Smooth muscle cell (in vitro differentiated cells): ENCODE data around the gene WNT3A. TPM values are rescaled to one million over a fixed set of nuclear protein-coding genes. Genes with fewer than 3 reads are reported as not detected.

Experiments
- DNase-seq: peaks from one replicate; lab custom pipeline; 2025; ENCODE audit not compliant: unreplicated experiment; lab: John Stamatoyannopoulos, UW
- H2AFZ ChIP-seq: fragments of 200-600 bp; sonication (generic); 2 replicates; pipeline ENCODE4 v1.6.0; 2016; ENCODE audit warnings: antibody characterized with exemption, low read depth, mild to moderate bottlenecking
- H3F3A ChIP-seq: fragments of 200-600 bp; sonication (generic); 2 replicates; pipeline ENCODE4 v1.6.0; 2017; ENCODE audit warnings: antibody characterized with exemption, low read depth
- H3K27ac ChIP-seq: fragments of 200-600 bp; sonication (generic); 2 replicates; pipeline ENCODE4 v1.5.1; 2016; ENCODE audit warnings: low read depth, mild to moderate bottlenecking
- H3K27me3 ChIP-seq: fragments of 200-600 bp; sonication (generic); 2 replicates; pipeline ENCODE4 v1.6.1; 2016; ENCODE audit warnings: low read depth, mild to moderate bottlenecking
- H3K36me3 ChIP-seq: fragments of 200-600 bp; sonication (generic); 2 replicates; pipeline ENCODE4 v1.5.1; 2016; ENCODE audit warnings: low read depth
- H3K4me1 ChIP-seq: fragments of 200-600 bp; sonication (generic); 2 replicates; pipeline ENCODE4 v1.5.1; 2016; ENCODE audit warnings: low read depth
- H3K4me2 ChIP-seq: fragments of 200-600 bp; sonication (generic); 2 replicates; pipeline ENCODE4 v1.6.0; 2016; ENCODE audit warnings: mild to moderate bottlenecking
- H3K4me3 ChIP-seq: fragments of 200-600 bp; sonication (generic); 2 replicates; pipeline ENCODE4 v1.5.1; 2016; ENCODE audit warnings: mild to moderate bottlenecking
- H3K79me2 ChIP-seq: fragments of 200-600 bp; sonication (generic); 2 replicates; pipeline ENCODE4 v1.6.0; 2016; ENCODE audit warnings: low read depth, mild to moderate bottlenecking
- H3K9ac ChIP-seq: fragments of 200-600 bp; sonication (generic); 2 replicates; pipeline ENCODE4 v1.6.0; 2016; ENCODE audit warnings: low read depth
- H3K9me3 ChIP-seq: fragments of 200-600 bp; sonication (generic); replicated peaks from 2 replicates; pipeline ENCODE4 v1.5.1; 2016; ENCODE audit warnings: low read depth
- H4K20me1 ChIP-seq: fragments of 200-600 bp; sonication (generic); 2 replicates; pipeline ENCODE4 v1.6.0; 2016; ENCODE audit warnings: low read depth
- CTCF ChIP-seq: fragments of 200-600 bp; sonication (generic); IDR thresholded peaks from 2 replicates; pipeline ENCODE4 v1.5.1; 2017; ENCODE audit warnings: borderline replicate concordance, mild to moderate bottlenecking, antibody characterized with exemption; ENCODE audit not compliant: insufficient read depth, poor library complexity, severe bottlenecking
- WGBS: methylation state at CpG from one replicate; pipeline ENCODE4 v1.1.7; 2016; ENCODE audit warnings: low lambda C conversion rate; 5-methylcytosine and 5-hydroxymethylcytosine counted together
- polyA plus RNA-seq: library from polyadenylated mRNA; unstranded; fragments of >200 nt; fragmentation: Nextera tagmentation; extraction: Ambion mirVana; gene quantifications from 2 replicates; pipeline ENCODE4 v1.2.1, GENCODE V29; 2016
- total RNA-seq: library from RNA; depleted of rRNA; stranded (reverse); fragments of >200 nt; gene quantifications from 2 replicates; pipeline ENCODE4 v1.2.3, GENCODE V29; 2014

Gene WNT3A
- total and polyA plus RNA-seq, 2 experiments from 2014 or later: 0.13 TPM; not detected in 1

GRCh38 chr1:228023294-228023639 is 16.5 kb downstream of the WNT3A start:
- no peak overlapping the region for H3K9ac ChIP-seq
- H2AFZ ChIP-seq: no peak overlapping the region
- H3K79me2 ChIP-seq: no peaks in the 10 kb centered on the region
- DNase-seq: no peak
- H3K4me1 ChIP-seq: no peaks in the 10 kb centered on the region
- no peaks in the 10 kb centered on the region for H3F3A ChIP-seq
- H3K4me2 ChIP-seq: no peak overlapping the region
- H3K4me3 ChIP-seq: no peak overlapping the region
- no peaks in the 10 kb centered on the region for H3K9me3 ChIP-seq
- H3K27me3 ChIP-seq: peaks cover 18% of the 10 kb centered on the region
- no peaks in the 10 kb centered on the region for H3K36me3 ChIP-seq
- no peak overlapping the region for H3K27ac ChIP-seq
- 85% methylated on average over 3 of the region's 3 CpGs for WGBS
- H4K20me1 ChIP-seq: no peaks in the 10 kb centered on the region
- TF ChIP-seq CTCF: no peak

GRCh38 chr1:228029281-228029680 is 22.5 kb downstream of the WNT3A start:
- no peak for DNase-seq
- Histone ChIP-seq H3K27me3 (peaks cover 20% of the 10 kb centered on the region), H3K27ac (no peak overlapping the region), H3K36me3 (no peaks in the 10 kb centered on the region), H3K9me3 (no peaks in the 10 kb centered on the region), H2AFZ (no peak overlapping the region), H3K4me2 (no peak overlapping the region), H3K4me1 (no peaks in the 10 kb centered on the region), H3K4me3 (no peak overlapping the region), H3F3A (no peaks in the 10 kb centered on the region), H4K20me1 (no peaks in the 10 kb centered on the region), H3K9ac (no peak overlapping the region), H3K79me2 (no peaks in the 10 kb centered on the region)
- WGBS: 90% methylated on average over 10 of the region's 10 CpGs
- no peak for TF ChIP-seq CTCF

GRCh38 chr1:228030451-228031201 is 23.8 kb downstream of the WNT3A start:
- no peak overlapping the region for H2AFZ ChIP-seq
- WGBS: 84% methylated on average over 12 of the region's 12 CpGs
- no peak for DNase-seq
- H3K27ac ChIP-seq: no peak overlapping the region
- TF ChIP-seq CTCF: no peak
- no peak overlapping the region for H3K9ac ChIP-seq
- no peaks in the 10 kb centered on the region for H3K9me3 ChIP-seq
- no peak overlapping the region for H3K4me3 ChIP-seq
- no peak overlapping the region for H3K4me2 ChIP-seq
- H3K4me1 ChIP-seq: peaks cover 3% of the 10 kb centered on the region
- no peaks in the 10 kb centered on the region for H3K79me2 ChIP-seq
- H4K20me1 ChIP-seq: no peaks in the 10 kb centered on the region
- H3K36me3 ChIP-seq: no peaks in the 10 kb centered on the region
- H3F3A ChIP-seq: no peaks in the 10 kb centered on the region
- H3K27me3 ChIP-seq: peaks cover 13% of the 10 kb centered on the region
